Measurements from ENCODE around the gene TMC2. TPM values are rescaled to one million over a fixed set of nuclear protein-coding genes. Genes with fewer than 3 reads are reported as not detected.
A peak's percentile ranks its signal among the peaks of the same experiment; 100 is the strongest.

The TMC2 gene
- total and polyA plus RNA-seq, 7 donors: 0.03 to 0.25 (median 0.12) TPM; not detected in 2

GRCh38 chr20:2654384-2654822, 118.0 kb downstream of the TMC2 start:
- no peak overlapping the region for H3K27ac ChIP-seq
- intact Hi-C loops (cut with DNase I): loop anchor here (5.0 to 10.0 kb wide), 2 partner anchors 127 to 180 kb away; partner anchors contain the start of gene SNRPB (in 1 of the 2)
- WGBS, 3 donors: 81 to 87% (median 82%) methylated on average over 9 of the region's 9 CpGs
- H3K27me3 ChIP-seq (ENCODE audit: insufficient read depth in 3 of 3, low read length in 2 of 3): no peaks in the 10 kb centered on the region
- no peak for TF ChIP-seq CTCF (IDR thresholded peaks at IDR 0.05)
- peaks cover 19 to 61% of the 10 kb centered on the region in 2 donors for H3K36me3 ChIP-seq (ENCODE audit: insufficient read depth in 1 of 2, low read depth in 1 of 2)
- DNase-seq (no peak), ATAC-seq (no peak)
- no peaks in the 10 kb centered on the region for H3K9me3 ChIP-seq
- peaks cover 18% of the 10 kb centered on the region for H3K4me1 ChIP-seq
- peak overlapping the region; percentile 98 for H3K4me3 ChIP-seq

- no peak overlapping the region for H3K27ac ChIP-seq
- intact Hi-C loops (cut with DNase I): loop anchor here (5.0 to 10.0 kb wide), 2 partner anchors 128 to 180 kb away; partner anchors contain the start of gene SNRPB (in 1 of the 2)
- H3K4me1 ChIP-seq: peaks cover 18% of the 10 kb centered on the region
- 86 to 89% (median 87%) methylated on average over 3 of the region's 3 CpGs for WGBS, 3 donors
- H3K36me3 ChIP-seq (ENCODE audit: insufficient read depth in 1 of 2, low read depth in 1 of 2): peaks cover 23 to 65% of the 10 kb centered on the region in 2 donors
- DNase-seq (no peak), ATAC-seq (no peak)
- H3K27me3 ChIP-seq (ENCODE audit: insufficient read depth in 3 of 3, low read length in 2 of 3): no peaks in the 10 kb centered on the region
- no peak overlapping the region for H3K4me3 ChIP-seq
- no peak for TF ChIP-seq CTCF (IDR thresholded peaks at IDR 0.05)
- no peaks in the 10 kb centered on the region for H3K9me3 ChIP-seq
Measured at GRCh38 chr20:2654831-2655230, 118.5 kb downstream of the TMC2 start.

GRCh38 chr20:2655331-2656116, 119.2 kb downstream of the TMC2 start:
- DNase-seq: no peak
- intact Hi-C loops (cut with DNase I): loop anchor here in 1 of 2 donors (10.0 kb wide), 1 partner anchor 181 kb away; the partner anchor contains the start of gene SNRPB
- no peak overlapping the region for H3K27ac ChIP-seq
- TF ChIP-seq CTCF (IDR thresholded peaks at IDR 0.05): no peak
- peaks cover 18% of the 10 kb centered on the region for H3K4me1 ChIP-seq
- ATAC-seq: no peak
- no peaks in the 10 kb centered on the region for H3K27me3 ChIP-seq (ENCODE audit: insufficient read depth in 3 of 3, low read length in 2 of 3)
- peaks cover 29 to 72% of the 10 kb centered on the region in 2 donors for H3K36me3 ChIP-seq (ENCODE audit: insufficient read depth in 1 of 2, low read depth in 1 of 2)
- WGBS, 3 donors: 89 to 91% (median 90%) methylated on average over 17 of the region's 17 CpGs
- no peaks in the 10 kb centered on the region for H3K9me3 ChIP-seq
- no peak overlapping the region for H3K4me3 ChIP-seq

GRCh38 chr20:2656471-2657117, 120.2 kb downstream of the TMC2 start:
- WGBS, 3 donors: 84 to 91% (median 88%) methylated on average over 12 of the region's 12 CpGs
- H3K27me3 ChIP-seq (ENCODE audit: insufficient read depth in 3 of 3, low read length in 2 of 3): no peaks in the 10 kb centered on the region
- no peak overlapping the region for H3K4me3 ChIP-seq
- H3K9me3 ChIP-seq: no peaks in the 10 kb centered on the region
- no peak for ATAC-seq
- H3K27ac ChIP-seq: no peak overlapping the region
- H3K4me1 ChIP-seq: peaks cover 12% of the 10 kb centered on the region
- no peak for DNase-seq
- intact Hi-C loops (cut with DNase I): loop anchor here in 1 of 2 donors (10.0 kb wide), 1 partner anchor 182 kb away; the partner anchor contains the start of gene SNRPB
- TF ChIP-seq CTCF (IDR thresholded peaks at IDR 0.05): no peak
- H3K36me3 ChIP-seq (ENCODE audit: insufficient read depth in 1 of 2, low read depth in 1 of 2): peaks cover 29 to 83% of the 10 kb centered on the region in 2 donors
